Measurements from ENCODE around the gene LCMT1.

The LCMT1 gene

GRCh38 chr16:25087761-25088160 is 23.8 kb upstream of the LCMT1 start:
- TF ChIP-seq, protein P1, sequence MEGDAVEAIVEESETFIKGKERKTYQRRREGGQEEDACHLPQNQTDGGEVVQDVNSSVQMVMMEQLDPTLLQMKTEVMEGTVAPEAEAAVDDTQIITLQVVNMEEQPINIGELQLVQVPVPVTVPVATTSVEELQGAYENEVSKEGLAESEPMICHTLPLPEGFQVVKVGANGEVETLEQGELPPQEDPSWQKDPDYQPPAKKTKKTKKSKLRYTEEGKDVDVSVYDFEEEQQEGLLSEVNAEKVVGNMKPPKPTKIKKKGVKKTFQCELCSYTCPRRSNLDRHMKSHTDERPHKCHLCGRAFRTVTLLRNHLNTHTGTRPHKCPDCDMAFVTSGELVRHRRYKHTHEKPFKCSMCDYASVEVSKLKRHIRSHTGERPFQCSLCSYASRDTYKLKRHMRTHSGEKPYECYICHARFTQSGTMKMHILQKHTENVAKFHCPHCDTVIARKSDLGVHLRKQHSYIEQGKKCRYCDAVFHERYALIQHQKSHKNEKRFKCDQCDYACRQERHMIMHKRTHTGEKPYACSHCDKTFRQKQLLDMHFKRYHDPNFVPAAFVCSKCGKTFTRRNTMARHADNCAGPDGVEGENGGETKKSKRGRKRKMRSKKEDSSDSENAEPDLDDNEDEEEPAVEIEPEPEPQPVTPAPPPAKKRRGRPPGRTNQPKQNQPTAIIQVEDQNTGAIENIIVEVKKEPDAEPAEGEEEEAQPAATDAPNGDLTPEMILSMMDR (IDR thresholded peaks at IDR 0.05; ENCODE audit: low read depth, low read length) = no peak
- no peak for TF ChIP-seq EZH2phosphoT487 (IDR thresholded peaks at IDR 0.05; ENCODE audit: low read depth)
- H3K27ac ChIP-seq (ENCODE audit: low read length) = no peak overlapping the region
- H3K4me1 ChIP-seq (ENCODE audit: low read length) = peaks cover 19% of the 10 kb centered on the region
- H3K4me2 ChIP-seq (ENCODE audit: low read length) = no peak overlapping the region
- H2AFZ ChIP-seq (ENCODE audit: low read depth, low read length) = no peak overlapping the region
- no peaks in the 10 kb centered on the region for H3K79me2 ChIP-seq (ENCODE audit: low read length)
- H3K36me3 ChIP-seq (replicated peaks; ENCODE audit: low read depth, low read length) = no peaks in the 10 kb centered on the region
- no peaks in the 10 kb centered on the region for H4K20me1 ChIP-seq (ENCODE audit: insufficient read depth, low read length)
- no peaks in the 10 kb centered on the region for H3K27me3 ChIP-seq (ENCODE audit: low read depth, low read length)
- no peak overlapping the region for H3K4me3 ChIP-seq (ENCODE audit: low read length)
- H3K9me3 ChIP-seq (ENCODE audit: insufficient read depth, low read length) = no peaks in the 10 kb centered on the region
- H3K9ac ChIP-seq (ENCODE audit: low read length) = no peak overlapping the region

DNA sequence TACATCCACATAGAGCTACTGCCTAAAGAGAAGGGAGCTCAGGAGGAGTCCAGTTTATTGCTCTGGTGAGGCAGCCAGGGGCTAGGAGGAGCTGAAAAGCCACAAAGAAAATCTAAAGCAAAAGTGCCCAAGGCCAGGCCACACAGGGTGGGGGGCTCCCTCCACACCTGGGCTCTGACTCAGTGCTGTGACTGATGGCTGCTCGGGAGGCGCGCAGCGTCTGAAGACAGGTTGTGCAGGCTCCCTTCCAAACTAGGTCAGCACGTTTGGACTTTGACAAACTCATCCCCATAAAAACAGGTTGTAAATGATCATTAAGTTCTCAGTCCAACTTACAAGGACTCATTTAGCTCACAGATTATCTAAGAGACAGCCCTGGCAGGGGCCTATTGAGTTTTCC is 22.2 kb upstream of the LCMT1 start:
- Histone ChIP-seq H4K20me1 (ENCODE audit: insufficient read depth, low read length) (no peaks in the 10 kb centered on the region), H2AFZ (ENCODE audit: low read depth, low read length) (no peak overlapping the region), H3K9ac (ENCODE audit: low read length) (no peak overlapping the region), H3K27ac (ENCODE audit: low read length) (no peak overlapping the region), H3K4me3 (ENCODE audit: low read length) (no peak overlapping the region), H3K9me3 (ENCODE audit: insufficient read depth, low read length) (no peaks in the 10 kb centered on the region), H3K27me3 (ENCODE audit: low read depth, low read length) (no peaks in the 10 kb centered on the region), H3K4me1 (ENCODE audit: low read length) (peaks cover 35% of the 10 kb centered on the region), H3K79me2 (ENCODE audit: low read length) (no peaks in the 10 kb centered on the region), H3K4me2 (ENCODE audit: low read length) (no peak overlapping the region), H3K36me3 (replicated peaks; ENCODE audit: low read depth, low read length) (no peaks in the 10 kb centered on the region)
- TF ChIP-seq EZH2phosphoT487 (IDR thresholded peaks at IDR 0.05; ENCODE audit: low read depth) = no peak
- TF ChIP-seq, protein P1 (IDR thresholded peaks at IDR 0.05; ENCODE audit: low read depth, low read length) = no peak

- no peak for TF ChIP-seq EZH2phosphoT487 (IDR thresholded peaks at IDR 0.05; ENCODE audit: low read depth)
- TF ChIP-seq, protein P1 (IDR thresholded peaks at IDR 0.05; ENCODE audit: low read depth, low read length) = no peak
- H2AFZ ChIP-seq (ENCODE audit: low read depth, low read length) = peak overlapping the region; percentile 15; the same call in 1 of the 2 replicates
- H3K27me3 ChIP-seq (ENCODE audit: low read depth, low read length) = no peaks in the 10 kb centered on the region
- H3K9me3 ChIP-seq (ENCODE audit: insufficient read depth, low read length) = no peaks in the 10 kb centered on the region
- peak overlapping the region; percentile 93 for H3K27ac ChIP-seq (ENCODE audit: low read length)
- H3K4me2 ChIP-seq (ENCODE audit: low read length) = peak overlapping the region; percentile 86
- no peaks in the 10 kb centered on the region for H4K20me1 ChIP-seq (ENCODE audit: insufficient read depth, low read length)
- no peaks in the 10 kb centered on the region for H3K79me2 ChIP-seq (ENCODE audit: low read length)
- H3K36me3 ChIP-seq (replicated peaks; ENCODE audit: low read depth, low read length) = no peaks in the 10 kb centered on the region
- peak overlapping the region; percentile 65; the same call in 1 of the 2 replicates for H3K9ac ChIP-seq (ENCODE audit: low read length)
- 0 out of 2 replicates have a peak overlapping the region, but pooled peaks have one; percentile 16 for H3K4me3 ChIP-seq (ENCODE audit: low read length)
- peaks cover 51% of the 10 kb centered on the region for H3K4me1 ChIP-seq (ENCODE audit: low read length)
Observed at GRCh38 chr16:25092441-25092840, 19.1 kb upstream of the LCMT1 start.

DNA sequence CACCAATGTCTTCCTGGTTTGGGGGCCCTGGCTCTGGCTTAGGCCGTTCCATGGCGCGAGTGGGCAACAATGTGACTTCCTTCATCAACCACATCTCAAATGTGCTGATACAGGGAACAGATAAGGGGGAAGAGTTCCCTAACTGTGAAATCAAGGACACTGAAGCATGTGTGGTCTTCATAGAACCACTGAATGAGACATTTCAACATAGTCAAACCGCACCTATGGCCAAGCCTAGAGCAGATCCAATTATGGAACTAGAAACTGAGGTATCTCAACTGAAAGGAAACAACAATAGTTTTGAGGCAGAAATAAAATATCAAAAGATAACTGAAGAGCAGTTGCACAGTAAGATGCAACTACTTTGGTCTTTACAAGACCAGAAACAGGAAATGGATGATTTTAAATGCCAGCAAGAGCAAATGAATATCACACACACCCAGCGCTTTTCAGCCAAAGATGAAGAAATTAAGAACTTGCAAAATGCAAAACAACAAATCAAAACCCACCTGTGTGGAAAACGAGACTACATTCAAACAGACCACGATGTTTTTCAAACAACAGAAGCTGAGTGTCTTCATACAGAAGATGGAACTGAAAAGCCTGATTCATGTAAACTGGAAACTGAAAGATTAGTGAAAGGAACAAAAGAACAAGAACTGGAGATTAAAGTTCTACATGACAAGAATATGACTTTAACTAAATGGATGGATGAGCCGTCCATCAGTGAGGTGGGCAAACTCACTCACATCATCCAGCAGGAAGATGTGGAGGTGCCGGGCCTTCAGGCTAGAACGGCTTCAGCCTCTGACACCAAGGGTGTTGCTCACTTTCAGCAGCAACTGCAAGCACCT is 18.1 kb upstream of the LCMT1 start:
- no peaks in the 10 kb centered on the region for H3K9me3 ChIP-seq (ENCODE audit: insufficient read depth, low read length)
- no peaks in the 10 kb centered on the region for H3K79me2 ChIP-seq (ENCODE audit: low read length)
- no peaks in the 10 kb centered on the region for H3K36me3 ChIP-seq (replicated peaks; ENCODE audit: low read depth, low read length)
- peak overlapping the region; percentile 86 for H3K4me2 ChIP-seq (ENCODE audit: low read length)
- peak overlapping the region; percentile 65 for H3K9ac ChIP-seq (ENCODE audit: low read length)
- peak overlapping the region; percentile 93 for H3K27ac ChIP-seq (ENCODE audit: low read length)
- H2AFZ ChIP-seq (ENCODE audit: low read depth, low read length) = 0 out of 2 replicates have a peak overlapping the region, but pooled peaks have one; percentile 9
- H3K27me3 ChIP-seq (ENCODE audit: low read depth, low read length) = no peaks in the 10 kb centered on the region
- peak overlapping the region; percentile 51 for H3K4me3 ChIP-seq (ENCODE audit: low read length)
- peaks cover 51% of the 10 kb centered on the region for H3K4me1 ChIP-seq (ENCODE audit: low read length)
- TF ChIP-seq, protein P1 (IDR thresholded peaks at IDR 0.05; ENCODE audit: low read depth, low read length) = no peak
- no peak for TF ChIP-seq EZH2phosphoT487 (IDR thresholded peaks at IDR 0.05; ENCODE audit: low read depth)
- no peaks in the 10 kb centered on the region for H4K20me1 ChIP-seq (ENCODE audit: insufficient read depth, low read length)

Measured in OCI-LY3 (cell line).